Loucy (cell line): Measurements from ENCODE around the gene XPO4.

Experiments
- EZH2phosphoT487 ChIP-seq: fragments of 200-600 bp; IDR thresholded peaks from 2 replicates; pipeline ENCODE4 v1.6.1; 2018; ENCODE audit warnings: antibody characterized with exemption, mild to moderate bottlenecking, moderate library complexity, borderline replicate concordance
- TF ChIP-seq, protein P1 (sequence below): fragments of 200-600 bp; sonication (generic); conservative IDR thresholded peaks from 2 replicates; pipeline ENCODE4 v1.5.1; 2014; ENCODE audit warnings: mild to moderate bottlenecking, antibody characterized with exemption, low read length

DNA sequence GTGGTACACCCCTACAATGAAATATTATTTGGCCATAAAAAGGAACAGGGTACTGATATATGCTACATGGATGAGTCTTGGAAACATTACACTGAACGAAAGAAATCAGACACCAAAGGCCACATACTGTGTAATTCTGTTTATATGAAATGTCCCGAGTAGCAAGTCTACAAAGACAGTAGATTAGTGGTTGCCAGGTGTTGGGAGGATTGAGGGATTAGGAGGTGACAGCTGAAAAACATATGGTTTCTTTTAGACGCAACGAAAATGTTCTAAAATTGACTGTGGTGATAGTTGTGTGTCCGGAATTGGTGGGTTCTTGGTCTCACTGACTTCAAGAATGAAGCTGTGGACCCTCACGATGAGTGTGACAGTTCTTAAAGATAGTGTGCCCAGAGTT is 163.9 kb downstream of the XPO4 start:
- TF ChIP-seq, protein P1, sequence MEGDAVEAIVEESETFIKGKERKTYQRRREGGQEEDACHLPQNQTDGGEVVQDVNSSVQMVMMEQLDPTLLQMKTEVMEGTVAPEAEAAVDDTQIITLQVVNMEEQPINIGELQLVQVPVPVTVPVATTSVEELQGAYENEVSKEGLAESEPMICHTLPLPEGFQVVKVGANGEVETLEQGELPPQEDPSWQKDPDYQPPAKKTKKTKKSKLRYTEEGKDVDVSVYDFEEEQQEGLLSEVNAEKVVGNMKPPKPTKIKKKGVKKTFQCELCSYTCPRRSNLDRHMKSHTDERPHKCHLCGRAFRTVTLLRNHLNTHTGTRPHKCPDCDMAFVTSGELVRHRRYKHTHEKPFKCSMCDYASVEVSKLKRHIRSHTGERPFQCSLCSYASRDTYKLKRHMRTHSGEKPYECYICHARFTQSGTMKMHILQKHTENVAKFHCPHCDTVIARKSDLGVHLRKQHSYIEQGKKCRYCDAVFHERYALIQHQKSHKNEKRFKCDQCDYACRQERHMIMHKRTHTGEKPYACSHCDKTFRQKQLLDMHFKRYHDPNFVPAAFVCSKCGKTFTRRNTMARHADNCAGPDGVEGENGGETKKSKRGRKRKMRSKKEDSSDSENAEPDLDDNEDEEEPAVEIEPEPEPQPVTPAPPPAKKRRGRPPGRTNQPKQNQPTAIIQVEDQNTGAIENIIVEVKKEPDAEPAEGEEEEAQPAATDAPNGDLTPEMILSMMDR = no peak
- no peak for TF ChIP-seq EZH2phosphoT487
